ENCODE measurements around the gene PCDHGA1. TPM values are rescaled to one million over a fixed set of nuclear protein-coding genes. Genes with fewer than 3 reads are reported as not detected.

Gene PCDHGA1
- polyA plus RNA-seq, 3 donors, result not detected

GRCh38 chr5:141516672-141517025, 186.3 kb downstream of the PCDHGA1 start:
- Histone ChIP-seq H2AFZ (ENCODE audit: insufficient read depth, low read depth, low read length, poor library complexity, severe bottlenecking) (no peak overlapping the region), H3K9me3 (replicated peaks in 1 of 2; ENCODE audit: control insufficient read depth in 1 of 2, insufficient read depth in 1 of 2, low read length in 2 of 2) (no peaks in the 10 kb centered on the region), H3K27me3 (ENCODE audit: control insufficient read depth in 2 of 2, insufficient read depth in 2 of 2, low read length in 2 of 2) (peaks cover 0 to 5% of the 10 kb centered on the region in 2 donors), H3K4me2 (replicated peaks; ENCODE audit: extremely low read depth, low read length, poor library complexity, severe bottlenecking) (no peak overlapping the region), H3K4me1 (ENCODE audit: control insufficient read depth in 1 of 2, insufficient read depth in 2 of 2, low read length in 2 of 2) (peaks cover 74 to 94% of the 10 kb centered on the region in 2 donors), H3K27ac (ENCODE audit: low read depth in 1 of 2, low read length in 2 of 2) (peak overlapping the region in 1 of 2 donors; percentile 12), H3K9ac (ENCODE audit: insufficient read depth, low read length, poor library complexity, severe bottlenecking) (no peak overlapping the region), H3K79me2 (ENCODE audit: insufficient read depth, low read length) (peaks cover 14% of the 10 kb centered on the region), H3K4me3 (replicated peaks in 1 of 3; ENCODE audit: low read depth in 2 of 3, low read length in 3 of 3) (no peak overlapping the region), H3K36me3 (replicated peaks in 1 of 2; ENCODE audit: control insufficient read depth in 1 of 2, insufficient read depth in 2 of 2, low read length in 2 of 2) (peaks cover 46 to 56% of the 10 kb centered on the region in 2 donors), H4K20me1 (ENCODE audit: insufficient read depth, low read length) (peaks cover 88% of the 10 kb centered on the region)
- H3K4me1 Mint-ChIP-seq, result peaks cover 86% of the 10 kb centered on the region
- H3K9me3 Mint-ChIP-seq, result peaks cover 0 to under 1% (median 0%) of the 10 kb centered on the region in 7 donors
- TF ChIP-seq CTCF (IDR thresholded peaks at IDR 0.05), result no peak
- 93% methylated on average over 6 of the region's 8 CpGs for WGBS (ENCODE audit: insufficient coverage)
- intact Hi-C loops (cut with micrococcal nuclease), result no loop called here
- H3K27ac Mint-ChIP-seq, result peak overlapping the region in 2 of 7 donors; percentile 26 to 35
- H3K4me3 Mint-ChIP-seq, result no peak overlapping the region
- H3K27me3 Mint-ChIP-seq (ENCODE audit: low read depth in 3 of 3), result peaks cover 0 to 17% (median 8%) of the 10 kb centered on the region in 3 donors
- peaks cover 65 to 66% of the 10 kb centered on the region in 2 donors for H3K36me3 Mint-ChIP-seq
- DNase-seq, result no peak

- peaks cover 79 to 98% of the 10 kb centered on the region in 2 donors for H3K4me1 ChIP-seq (ENCODE audit: control insufficient read depth in 1 of 2, insufficient read depth in 2 of 2, low read length in 2 of 2)
These were observed 187.0 kb downstream of the PCDHGA1 start for GRCh38 chr5:141517312-141517711.

More at GRCh38 chr5:141517312-141517711, 187.0 kb downstream of the PCDHGA1 start:
- H3K36me3 ChIP-seq (replicated peaks in 1 of 2; ENCODE audit: control insufficient read depth in 1 of 2, insufficient read depth in 2 of 2, low read length in 2 of 2), result peaks cover 48 to 62% of the 10 kb centered on the region in 2 donors
- H3K27ac Mint-ChIP-seq, result peak overlapping the region in 1 of 7 donors; percentile 70
- peaks cover 0 to 17% (median 7%) of the 10 kb centered on the region in 3 donors for H3K27me3 Mint-ChIP-seq (ENCODE audit: low read depth in 3 of 3)
- H3K36me3 Mint-ChIP-seq, result peaks cover 71 to 73% of the 10 kb centered on the region in 2 donors
- intact Hi-C loops (cut with micrococcal nuclease), result no loop called here
- H3K9me3 ChIP-seq (replicated peaks in 1 of 2; ENCODE audit: control insufficient read depth in 1 of 2, insufficient read depth in 1 of 2, low read length in 2 of 2), result no peaks in the 10 kb centered on the region
- 32% methylated on average over 3 of the region's 8 CpGs for WGBS (ENCODE audit: insufficient coverage)
- no peaks in the 10 kb centered on the region for H3K9me3 Mint-ChIP-seq
- H3K27me3 ChIP-seq (ENCODE audit: control insufficient read depth in 2 of 2, insufficient read depth in 2 of 2, low read length in 2 of 2), result peaks cover 0 to 5% of the 10 kb centered on the region in 2 donors
- no peak overlapping the region for H3K4me2 ChIP-seq (replicated peaks; ENCODE audit: extremely low read depth, low read length, poor library complexity, severe bottlenecking)
- DNase-seq, result no peak
- no peak overlapping the region for H3K4me3 ChIP-seq (replicated peaks in 1 of 3; ENCODE audit: low read depth in 2 of 3, low read length in 3 of 3)
- no peak overlapping the region for H2AFZ ChIP-seq (ENCODE audit: insufficient read depth, low read depth, low read length, poor library complexity, severe bottlenecking)
- H3K27ac ChIP-seq (ENCODE audit: low read depth in 1 of 2, low read length in 2 of 2), result no peak overlapping the region
- TF ChIP-seq CTCF (IDR thresholded peaks at IDR 0.05), result no peak
- no peak overlapping the region for H3K9ac ChIP-seq (ENCODE audit: insufficient read depth, low read length, poor library complexity, severe bottlenecking)
- peaks cover 14% of the 10 kb centered on the region for H3K79me2 ChIP-seq (ENCODE audit: insufficient read depth, low read length)
- H3K4me3 Mint-ChIP-seq, result no peak overlapping the region
- H4K20me1 ChIP-seq (ENCODE audit: insufficient read depth, low read length), result peaks cover 91% of the 10 kb centered on the region
- H3K4me1 Mint-ChIP-seq, result peaks cover 91% of the 10 kb centered on the region

All from CD14-positive monocyte (primary cell).